IMR-90 (cell line): ENCODE measurements around the gene LYRM4.

Experiments
- CEBPB ChIP-seq: IDR thresholded peaks from 2 replicates; pipeline ENCODE4 v1.6.1; 2012; ENCODE audit warnings: low read depth, low read length, improper control_type of control experiment
- CHD1 ChIP-seq: IDR thresholded peaks from 2 replicates; pipeline ENCODE4 v1.6.1; 2012; ENCODE audit warnings: low read depth, low read length, improper control_type of control experiment
- CTCF ChIP-seq: conservative IDR thresholded peaks from 2 replicates; pipeline ENCODE4 v1.5.1; 2012; ENCODE audit warnings: mild to moderate bottlenecking, low read depth, low read length, improper control_type of control experiment
- POLR2A ChIP-seq: IDR thresholded peaks from 2 replicates; pipeline ENCODE4 v1.6.1; 2012; ENCODE audit warnings: mild to moderate bottlenecking, low read depth, low read length
- RAD21 ChIP-seq: IDR thresholded peaks from 2 replicates; pipeline ENCODE4 v1.6.1; 2012; ENCODE audit warnings: low read length, improper control_type of control experiment
- TF ChIP-seq, protein P1 (sequence below): fragments of 150-350 bp; IDR thresholded peaks from 2 replicates; pipeline ENCODE4 v1.6.1; 2017; ENCODE audit warnings: mild to moderate bottlenecking, antibody characterized with exemption, low read length, low read depth

DNA sequence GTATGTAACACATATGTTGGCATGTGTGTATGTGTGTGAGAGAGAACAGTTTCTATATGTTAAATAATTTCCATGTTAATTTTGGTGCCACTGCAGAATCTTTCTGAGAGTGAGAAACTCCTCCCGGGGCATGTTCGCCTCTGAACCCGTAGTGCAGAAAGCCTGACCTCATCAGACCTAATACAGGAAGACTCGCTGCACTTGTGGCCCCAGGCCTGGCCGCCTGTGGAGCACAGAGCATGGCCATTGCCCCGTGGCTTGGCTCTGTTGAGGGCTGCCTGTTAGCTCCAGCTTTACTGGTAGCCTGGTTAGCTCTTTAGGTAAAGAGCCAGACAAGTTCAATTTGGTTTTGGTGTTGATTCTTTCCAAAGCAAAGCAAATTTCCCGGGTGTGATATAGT lies 26.0 kb upstream of the LYRM4 start:
- TF ChIP-seq POLR2A (no peak), CHD1 (no peak), CTCF (no peak), RAD21 (no peak), CEBPB (no peak)
- TF ChIP-seq, protein P1, sequence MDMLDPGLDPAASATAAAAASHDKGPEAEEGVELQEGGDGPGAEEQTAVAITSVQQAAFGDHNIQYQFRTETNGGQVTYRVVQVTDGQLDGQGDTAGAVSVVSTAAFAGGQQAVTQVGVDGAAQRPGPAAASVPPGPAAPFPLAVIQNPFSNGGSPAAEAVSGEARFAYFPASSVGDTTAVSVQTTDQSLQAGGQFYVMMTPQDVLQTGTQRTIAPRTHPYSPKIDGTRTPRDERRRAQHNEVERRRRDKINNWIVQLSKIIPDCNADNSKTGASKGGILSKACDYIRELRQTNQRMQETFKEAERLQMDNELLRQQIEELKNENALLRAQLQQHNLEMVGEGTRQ: no peak
